NCI-H1417 (cell line): ENCODE data around the gene DDX46.
"Not testable (repeated sequence)": the region's sequence is repeated elsewhere in the genome, so short reads cannot be mapped to it uniquely, and the experiment has no call there.

Source experiments
- DNase-seq, 3 experiments: peaks; one replicate each; lab custom pipeline; 2025; lab: John Stamatoyannopoulos, UW

Gene DDX46

DNA sequence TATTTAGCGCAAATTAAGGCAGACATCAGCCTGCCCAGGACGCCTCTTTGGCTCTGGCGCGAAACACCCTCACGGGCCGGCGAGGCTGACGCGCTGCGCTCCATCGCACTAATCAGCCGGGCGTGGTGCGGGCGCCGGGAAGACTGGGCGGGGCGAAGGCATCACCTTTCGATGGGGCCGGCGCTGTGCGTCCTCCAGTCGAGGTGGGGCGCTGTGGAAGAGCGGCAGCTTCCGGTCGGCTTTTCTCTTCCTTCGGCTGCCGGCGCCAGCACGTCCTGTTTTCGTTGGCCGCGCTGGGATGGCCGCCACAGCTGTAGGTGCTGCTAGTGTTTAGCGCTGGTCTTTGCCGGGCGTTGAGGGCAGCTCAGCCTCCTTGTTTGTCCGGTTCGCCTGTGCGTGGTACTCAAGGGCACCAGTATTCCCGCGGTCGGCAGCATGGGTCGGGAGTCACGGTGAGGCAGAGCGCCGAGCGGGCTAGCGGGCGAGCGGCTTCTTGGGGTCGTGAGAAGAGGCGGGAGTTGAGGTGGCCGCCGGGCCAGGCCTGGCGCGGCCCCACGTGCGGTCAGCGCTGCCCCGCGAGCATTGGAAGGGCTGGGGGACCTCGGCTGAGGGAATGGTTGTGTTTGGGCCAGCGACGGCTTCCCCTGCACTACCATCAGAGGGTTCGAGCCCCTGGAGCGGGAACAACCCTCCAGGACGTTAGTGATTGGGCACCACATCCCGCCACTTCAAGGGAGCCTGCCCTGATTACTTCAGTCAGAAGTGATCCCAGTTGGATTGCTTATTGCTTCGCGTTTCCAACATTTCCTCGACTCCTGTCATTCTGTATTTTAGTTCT lies at the start of gene DDX46:
Gene DDX46, plus strand, starts transcription at position 276 of the 838 bp plus-strand sequence. Its CDS starts 160 bp downstream, at position 436.
- peak; percentile 82 to 93 (median 92) for DNase-seq

DNA sequence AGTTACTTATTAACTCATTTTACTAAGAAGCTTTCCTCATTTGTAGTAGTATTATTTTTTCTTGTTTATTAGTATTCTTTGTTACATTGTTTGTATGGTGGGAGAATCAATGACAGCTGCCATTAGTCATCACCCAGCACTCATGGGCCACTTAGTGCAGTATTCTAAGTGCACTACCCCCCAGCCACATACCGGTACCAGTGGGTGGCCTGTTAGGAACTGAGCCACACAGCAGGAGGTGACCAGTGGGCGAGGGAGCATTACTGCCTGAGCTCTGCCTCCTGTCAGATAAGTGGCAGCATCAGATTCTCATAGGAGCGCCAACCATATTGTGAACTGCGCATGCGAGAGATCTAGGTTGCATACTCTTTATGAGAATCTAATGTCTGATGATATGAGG lies 44.5 kb upstream of the DDX46 start:
- no peak for DNase-seq

GRCh38 chr5:134714541-134714940 lies 44.0 kb upstream of the DDX46 start:
- DNase-seq: no peak

DNA sequence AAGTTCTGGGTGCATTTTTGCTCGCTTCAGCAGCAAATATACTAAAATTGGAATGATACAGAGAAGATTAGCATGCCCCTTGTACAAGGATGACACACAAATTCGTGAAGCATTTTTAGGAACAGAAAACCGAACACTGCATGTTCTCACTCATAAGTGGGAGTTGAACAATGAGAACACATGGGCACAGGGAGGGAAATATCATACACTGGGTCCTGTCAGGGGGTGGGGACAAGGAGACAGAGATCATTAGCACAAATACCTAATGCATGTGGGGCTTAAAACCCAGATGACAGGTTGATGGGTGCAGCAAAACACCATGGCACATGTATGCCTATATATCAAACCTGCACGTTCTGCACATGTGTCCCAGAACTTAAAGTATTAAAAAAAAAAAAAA lies 43.1 kb upstream of the DDX46 start:
- DNase-seq: not testable (repeated sequence)

DNA sequence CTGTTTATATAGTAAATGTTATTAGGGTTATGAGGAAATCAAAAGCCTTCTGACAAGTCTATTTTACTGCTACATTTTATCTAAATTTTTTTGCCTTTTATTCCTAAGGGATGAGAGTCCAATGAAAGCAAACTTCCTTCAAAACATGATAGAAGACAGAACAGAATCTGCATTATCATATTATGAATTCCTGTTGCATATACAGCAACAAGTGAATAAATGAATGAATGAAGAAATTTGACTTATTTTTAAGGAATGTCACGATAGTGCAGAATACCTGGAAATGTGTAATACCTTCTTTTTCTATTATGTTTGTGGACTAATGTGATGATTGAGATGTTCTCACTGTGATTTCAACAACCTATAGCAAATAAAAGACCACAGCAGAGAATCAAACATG lies 33.7 kb upstream of the DDX46 start:
- DNase-seq: no peak

GRCh38 chr5:134732819-134733218 lies 25.8 kb upstream of the DDX46 start:
- DNase-seq: no peak

GRCh38 chr5:134735243-134735642 lies 23.3 kb upstream of the DDX46 start:
- DNase-seq: no peak

DNA sequence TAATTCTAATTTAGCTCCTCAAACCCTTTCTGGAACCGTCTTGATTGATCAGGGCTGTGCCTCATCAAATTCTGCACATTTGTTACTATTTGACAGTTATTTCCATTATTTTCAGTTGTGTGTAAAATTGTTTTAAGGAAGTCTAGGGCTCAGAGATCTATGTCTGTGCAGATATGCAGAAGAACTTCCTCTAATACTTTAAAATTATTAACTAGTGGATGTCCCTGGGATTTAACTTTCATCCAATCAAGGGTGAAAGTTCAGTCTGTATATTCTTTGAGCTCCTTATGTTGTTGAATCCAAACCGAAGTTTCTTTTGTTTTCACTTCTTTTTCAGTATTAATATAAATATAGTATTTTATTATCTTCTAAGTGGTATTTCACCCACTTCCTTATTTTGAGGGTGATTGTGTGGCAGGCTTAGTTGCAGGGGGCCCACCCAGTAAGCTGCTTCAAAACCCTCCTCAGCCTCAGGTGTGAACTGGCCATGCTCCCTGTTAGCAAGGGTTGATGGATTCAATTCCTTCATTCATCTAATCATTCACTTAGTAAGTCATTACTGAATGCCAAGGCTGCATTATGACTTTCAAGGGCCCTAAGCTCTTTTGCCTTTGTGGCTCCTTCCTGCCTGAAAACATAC lies 22.3 kb upstream of the DDX46 start:
- DNase-seq: no peak

GRCh38 chr5:134738133-134738962 lies 20.2 kb upstream of the DDX46 start, which contains the start of gene CAMLG:
Gene CAMLG, plus strand, starts transcription at chr5:134738548. Its CDS starts 73 bp downstream, at chr5:134738621.
- peak; percentile 92 to 96 (median 96) for DNase-seq

- peak; percentile 17 to 68 (median 37) for DNase-seq
Measured at GRCh38 chr5:134738963-134739661, 19.5 kb upstream of the DDX46 start.

- DNase-seq: no peak
Measured at GRCh38 chr5:134741052-134741451, 17.5 kb upstream of the DDX46 start.

- DNase-seq: no peak
Measured at GRCh38 chr5:134742134-134742533, 16.4 kb upstream of the DDX46 start.

DNA sequence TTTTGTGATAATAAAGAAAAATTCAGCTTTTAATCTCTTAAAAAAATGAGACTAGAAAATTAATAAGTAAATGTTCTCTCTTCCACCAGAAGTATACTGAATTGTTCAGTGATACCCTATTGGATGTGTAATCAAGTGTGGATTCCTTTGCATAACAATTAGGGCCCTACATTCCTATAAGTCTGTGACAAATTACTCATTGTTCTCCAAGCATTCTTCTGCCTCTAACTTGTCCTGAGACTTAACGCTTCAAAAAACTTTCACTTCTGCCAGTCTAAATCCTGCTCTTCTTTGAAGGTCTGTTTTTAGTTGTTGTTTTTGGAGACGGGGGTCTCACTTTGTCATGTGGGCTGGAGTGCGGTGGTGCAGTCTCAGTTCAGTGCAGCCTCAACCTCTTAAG lies 9.2 kb upstream of the DDX46 start:
- DNase-seq: no peak

GRCh38 chr5:134758176-134758503 lies 439 bp upstream of the DDX46 start:
- DNase-seq: no peak

- DNase-seq: not testable (repeated sequence)
Measured at GRCh38 chr5:134767528-134768291, 9.1 kb downstream of the DDX46 start.

DNA sequence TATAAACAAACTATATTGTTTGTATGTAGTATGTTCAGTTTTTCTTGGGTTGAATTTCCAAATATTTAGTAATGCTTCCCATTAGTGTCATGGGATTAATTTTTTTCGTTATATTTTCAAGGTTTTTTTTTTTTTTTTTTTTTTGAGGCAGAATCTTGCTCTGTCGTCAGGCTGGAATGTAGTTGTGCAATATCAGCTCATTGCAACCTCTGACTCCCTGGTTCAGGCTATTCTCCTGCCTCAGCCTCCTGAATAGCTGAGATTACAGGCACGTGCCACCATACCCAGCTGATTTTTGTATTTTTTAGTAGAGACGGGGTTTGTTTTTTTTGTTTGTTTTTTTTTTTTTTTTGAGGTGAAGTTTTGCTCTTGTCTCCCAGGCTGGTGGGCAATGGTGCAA lies 10.6 kb downstream of the DDX46 start:
- no peak for DNase-seq

- no peak for DNase-seq
Measured at GRCh38 chr5:134772461-134773125, 14.0 kb downstream of the DDX46 start.

GRCh38 chr5:134777366-134777765 lies 18.8 kb downstream of the DDX46 start:
- no peak for DNase-seq

DNA sequence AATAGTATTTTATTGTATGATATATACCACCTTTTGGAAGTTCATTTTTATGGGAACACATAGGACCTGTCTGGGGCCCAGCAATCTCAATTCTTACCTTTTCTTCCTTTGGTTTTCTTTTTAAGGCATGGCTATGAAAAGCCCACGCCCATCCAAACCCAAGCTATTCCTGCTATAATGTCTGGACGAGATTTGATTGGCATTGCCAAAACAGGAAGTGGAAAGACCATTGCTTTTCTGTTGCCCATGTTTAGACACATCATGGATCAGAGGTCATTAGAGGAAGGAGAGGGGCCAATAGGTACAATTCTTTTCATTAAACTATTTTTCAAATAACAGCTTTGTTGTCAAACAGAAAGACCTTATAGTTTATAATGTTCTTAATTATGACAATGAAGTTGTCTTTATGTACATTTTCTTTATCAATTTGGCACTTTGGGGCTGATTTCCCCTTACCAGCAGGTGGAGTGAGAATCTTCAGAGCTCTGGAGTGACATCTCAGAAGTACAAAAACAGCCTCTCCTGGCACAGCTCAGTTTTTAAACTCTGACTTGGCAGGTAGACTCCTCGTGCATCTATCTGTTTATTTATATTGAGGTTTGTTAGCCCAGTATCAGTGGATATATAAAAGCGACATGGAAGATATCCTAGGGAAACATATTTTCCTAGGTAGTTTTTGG lies 25.8 kb downstream of the DDX46 start:
- DNase-seq: no peak
